VCaP (cell line): ENCODE data around the gene PFDN2.

ENCODE experiments used
- H3K27ac ChIP-seq: fragments of 450-650 bp; 2 replicates; pipeline ENCODE4 v1.5.1; 2017
- CTCF ChIP-seq: fragments of 450-650 bp; conservative IDR thresholded peaks from 2 replicates; pipeline ENCODE4 v1.5.1; 2017; ENCODE audit warnings: mild to moderate bottlenecking, moderate library complexity

PFDN2 gene

GRCh38 chr1:161052899-161053298, 64.9 kb downstream of the PFDN2 start:
- no peak for TF ChIP-seq CTCF
- no peak overlapping the region for H3K27ac ChIP-seq

GRCh38 chr1:161051219-161051618, 66.6 kb downstream of the PFDN2 start:
- TF ChIP-seq CTCF, result no peak

More at GRCh38 chr1:161051219-161051618, 66.6 kb downstream of the PFDN2 start:
- H3K27ac ChIP-seq, result no peak overlapping the region
